Nephron progenitor cell (in vitro differentiated cells): ENCODE data around the gene TMBIM4.

Source experiments
- DNase-seq: peaks from one replicate; pipeline ENCODE4 v3.0.0; 2021
- H3K27ac Mint-ChIP-seq: 2 replicates; pipeline ENCODE4 v1.8.0; 2021; ENCODE audit warnings: mild to moderate bottlenecking, moderate library complexity, mixed read lengths
- H3K27me3 Mint-ChIP-seq: 2 replicates; pipeline ENCODE4 v1.8.0; 2021; ENCODE audit warnings: mild to moderate bottlenecking, low read depth, mixed read lengths; ENCODE audit not compliant: poor library complexity
- H3K36me3 Mint-ChIP-seq: 2 replicates; pipeline ENCODE4 v1.8.0; 2021; ENCODE audit warnings: low read depth, mixed read lengths
- H3K4me1 Mint-ChIP-seq: 2 replicates; pipeline ENCODE4 v1.8.0; 2021; ENCODE audit warnings: mixed read lengths
- H3K4me3 Mint-ChIP-seq: 2 replicates; pipeline ENCODE4 v1.8.0; 2021; ENCODE audit warnings: mild to moderate bottlenecking, moderate library complexity, mixed read lengths
- H3K9me3 Mint-ChIP-seq: 2 replicates; pipeline ENCODE4 v1.8.0; 2021; ENCODE audit warnings: mild to moderate bottlenecking, moderate library complexity, mixed read lengths
- CTCF ChIP-seq: fragments of 200-600 bp; sonication (generic); IDR thresholded peaks from 2 replicates; pipeline ENCODE4 v1.5.0; 2021; ENCODE audit warnings: antibody characterized with exemption

Gene TMBIM4

GRCh38 chr12:66090157-66090556 is 79.6 kb downstream of the TMBIM4 start:
- no peaks in the 10 kb centered on the region for H3K36me3 Mint-ChIP-seq
- TF ChIP-seq CTCF = no peak
- H3K4me1 Mint-ChIP-seq = peaks cover 44% of the 10 kb centered on the region
- peaks cover 7% of the 10 kb centered on the region for H3K9me3 Mint-ChIP-seq
- DNase-seq = no peak
- no peak overlapping the region for H3K4me3 Mint-ChIP-seq
- no peaks in the 10 kb centered on the region for H3K27me3 Mint-ChIP-seq
- no peak overlapping the region for H3K27ac Mint-ChIP-seq

GRCh38 chr12:66087365-66087943 is 82.3 kb downstream of the TMBIM4 start:
- peak; percentile 81 for TF ChIP-seq CTCF
- DNase-seq = peak; percentile 66
- Mint-ChIP-seq H3K36me3 (peaks cover 11% of the 10 kb centered on the region), H3K9me3 (peaks cover 24% of the 10 kb centered on the region), H3K27ac (no peak overlapping the region), H3K4me1 (peaks cover 32% of the 10 kb centered on the region), H3K4me3 (no peak overlapping the region), H3K27me3 (no peaks in the 10 kb centered on the region)

GRCh38 chr12:66085998-66086397 is 83.8 kb downstream of the TMBIM4 start:
- Mint-ChIP-seq H3K4me1 (peaks cover 34% of the 10 kb centered on the region), H3K36me3 (peaks cover 11% of the 10 kb centered on the region), H3K27ac (peak overlapping the region; percentile 66), H3K9me3 (peaks cover 28% of the 10 kb centered on the region), H3K4me3 (no peak overlapping the region), H3K27me3 (no peaks in the 10 kb centered on the region)
- no peak for TF ChIP-seq CTCF
- DNase-seq = no peak
